ENCODE data around the gene ARHGEF6.

ARHGEF6 gene

DNA sequence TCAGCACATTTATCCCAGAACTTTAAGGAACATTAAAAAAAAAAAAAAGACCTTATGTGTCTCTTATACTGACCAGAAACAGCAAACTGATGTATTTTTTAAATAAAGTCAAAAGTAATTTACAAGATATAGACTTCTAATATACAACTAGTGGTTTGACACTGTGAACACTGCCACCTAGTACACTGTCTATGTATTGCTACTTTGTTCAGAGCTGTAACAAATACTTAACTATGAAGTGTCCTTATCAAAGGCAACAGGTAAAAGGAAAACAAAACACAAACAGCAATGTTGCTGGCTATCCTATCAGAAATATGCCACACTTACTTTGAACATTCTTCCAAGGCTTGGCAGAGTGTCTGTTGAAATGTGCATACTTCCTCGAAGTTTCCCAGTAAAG, 72.4 kb downstream of the ARHGEF6 start:
- no peak overlapping the region for H3K4me3 ChIP-seq (ENCODE audit: low read depth, low read length)
- H3K36me3 ChIP-seq (replicated peaks) = no peaks in the 10 kb centered on the region
- DNase-seq = no peak
- in situ Hi-C loops (cut with HindIII; ENCODE audit: low pct_ligation_motif_present, low sequenced_read_pairs) = no loop called here
- H3K27me3 ChIP-seq (replicated peaks) = no peaks in the 10 kb centered on the region
- TF ChIP-seq, protein P1, sequence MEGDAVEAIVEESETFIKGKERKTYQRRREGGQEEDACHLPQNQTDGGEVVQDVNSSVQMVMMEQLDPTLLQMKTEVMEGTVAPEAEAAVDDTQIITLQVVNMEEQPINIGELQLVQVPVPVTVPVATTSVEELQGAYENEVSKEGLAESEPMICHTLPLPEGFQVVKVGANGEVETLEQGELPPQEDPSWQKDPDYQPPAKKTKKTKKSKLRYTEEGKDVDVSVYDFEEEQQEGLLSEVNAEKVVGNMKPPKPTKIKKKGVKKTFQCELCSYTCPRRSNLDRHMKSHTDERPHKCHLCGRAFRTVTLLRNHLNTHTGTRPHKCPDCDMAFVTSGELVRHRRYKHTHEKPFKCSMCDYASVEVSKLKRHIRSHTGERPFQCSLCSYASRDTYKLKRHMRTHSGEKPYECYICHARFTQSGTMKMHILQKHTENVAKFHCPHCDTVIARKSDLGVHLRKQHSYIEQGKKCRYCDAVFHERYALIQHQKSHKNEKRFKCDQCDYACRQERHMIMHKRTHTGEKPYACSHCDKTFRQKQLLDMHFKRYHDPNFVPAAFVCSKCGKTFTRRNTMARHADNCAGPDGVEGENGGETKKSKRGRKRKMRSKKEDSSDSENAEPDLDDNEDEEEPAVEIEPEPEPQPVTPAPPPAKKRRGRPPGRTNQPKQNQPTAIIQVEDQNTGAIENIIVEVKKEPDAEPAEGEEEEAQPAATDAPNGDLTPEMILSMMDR (IDR thresholded peaks at IDR 0.05; ENCODE audit: low read depth, low read length, missing control alignments) = peak; percentile 29
- H3K27ac ChIP-seq = no peak overlapping the region

DNA sequence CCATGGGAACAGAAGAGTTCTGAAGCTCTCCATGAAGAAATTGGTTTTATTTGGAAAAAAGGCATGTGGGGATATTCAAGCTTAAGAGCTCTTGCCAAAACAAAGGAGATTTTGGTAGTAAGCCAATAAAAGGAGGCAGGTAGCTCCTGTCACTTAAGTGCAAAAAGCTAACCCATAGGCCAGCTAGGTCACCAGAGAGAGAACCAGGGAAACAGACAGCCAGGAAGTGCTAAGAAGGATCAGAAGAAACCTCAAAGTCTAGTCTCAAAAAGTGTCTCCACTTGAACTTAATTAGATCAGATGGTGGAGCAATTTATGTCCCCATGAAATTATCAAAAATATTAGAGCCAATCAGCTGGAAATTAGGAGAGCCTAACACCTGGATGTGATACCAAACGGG, 83.6 kb downstream of the ARHGEF6 start:
- TF ChIP-seq, protein P1 (IDR thresholded peaks at IDR 0.05; ENCODE audit: low read depth, low read length, missing control alignments) = no peak
- H3K27me3 ChIP-seq (replicated peaks) = no peaks in the 10 kb centered on the region
- no peak for DNase-seq
- in situ Hi-C loops (cut with HindIII; ENCODE audit: low pct_ligation_motif_present, low sequenced_read_pairs) = no loop called here
- H3K36me3 ChIP-seq (replicated peaks) = no peaks in the 10 kb centered on the region
- no peak overlapping the region for H3K27ac ChIP-seq
- no peak overlapping the region for H3K4me3 ChIP-seq (ENCODE audit: low read depth, low read length)

DNA sequence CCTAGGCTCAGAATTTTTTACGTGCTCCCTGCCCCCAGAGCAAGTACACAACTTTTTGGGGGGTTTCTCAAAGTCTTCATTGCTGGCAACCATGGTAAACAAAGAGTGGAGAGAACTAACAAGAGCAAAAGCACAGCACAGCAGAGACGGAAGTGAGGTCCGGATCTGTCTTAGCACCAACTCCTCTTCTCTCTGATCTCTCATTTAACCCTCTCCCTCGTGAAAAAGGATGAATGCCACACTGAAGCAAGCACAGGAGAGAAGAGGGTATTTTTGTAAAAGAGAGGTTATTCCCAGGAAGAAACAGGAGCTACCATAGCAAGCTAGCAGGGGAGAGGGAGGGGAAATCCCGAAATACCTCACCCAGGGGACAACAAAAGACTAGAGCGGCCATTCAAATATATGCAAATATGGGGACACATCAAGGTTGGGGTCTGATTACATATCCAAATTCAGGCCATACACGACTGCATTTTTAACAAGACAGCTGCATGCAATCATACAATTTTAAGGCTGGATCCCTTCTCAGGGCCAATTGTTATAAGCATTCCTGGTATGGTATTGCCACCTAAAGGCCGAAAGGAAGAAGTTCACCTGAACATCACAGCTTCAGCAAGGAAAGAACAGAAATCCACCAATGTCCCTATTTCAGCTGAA, 86.2 kb downstream of the ARHGEF6 start:
- Histone ChIP-seq H3K27ac (no peak overlapping the region), H3K4me3 (ENCODE audit: low read depth, low read length) (no peak overlapping the region), H3K27me3 (replicated peaks) (no peaks in the 10 kb centered on the region), H3K36me3 (replicated peaks) (no peaks in the 10 kb centered on the region)
- in situ Hi-C loops (cut with HindIII; ENCODE audit: low pct_ligation_motif_present, low sequenced_read_pairs) = no loop called here
- TF ChIP-seq, protein P1 (IDR thresholded peaks at IDR 0.05; ENCODE audit: low read depth, low read length, missing control alignments) = peak; percentile 74
- peak; percentile 25 for DNase-seq

DNA sequence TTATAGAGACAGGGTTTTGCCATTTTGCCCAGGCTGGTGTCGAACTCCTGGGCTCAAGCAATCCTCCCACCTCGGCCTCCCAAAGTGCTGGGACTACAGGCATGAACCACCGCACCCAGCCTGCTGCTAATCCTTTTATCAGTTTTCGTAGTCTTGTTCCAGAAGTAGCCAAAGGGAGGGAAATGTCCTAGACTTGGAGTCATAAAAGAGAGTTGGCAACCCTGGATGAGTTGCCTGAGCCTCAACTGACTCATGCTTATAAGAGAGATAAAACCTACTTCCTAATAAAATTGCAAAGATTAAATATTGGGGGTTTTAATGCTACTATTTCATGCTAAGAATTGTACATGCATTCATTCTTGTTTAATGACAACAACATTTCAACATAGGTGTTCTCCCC, 88.5 kb downstream of the ARHGEF6 start:
- Histone ChIP-seq H3K27me3 (replicated peaks) (no peaks in the 10 kb centered on the region), H3K36me3 (replicated peaks) (no peaks in the 10 kb centered on the region), H3K4me3 (ENCODE audit: low read depth, low read length) (no peak overlapping the region), H3K27ac (no peak overlapping the region)
- in situ Hi-C loops (cut with HindIII; ENCODE audit: low pct_ligation_motif_present, low sequenced_read_pairs) = no loop called here
- DNase-seq = peak; percentile 14
- TF ChIP-seq, protein P1 (IDR thresholded peaks at IDR 0.05; ENCODE audit: low read depth, low read length, missing control alignments) = no peak

DNA sequence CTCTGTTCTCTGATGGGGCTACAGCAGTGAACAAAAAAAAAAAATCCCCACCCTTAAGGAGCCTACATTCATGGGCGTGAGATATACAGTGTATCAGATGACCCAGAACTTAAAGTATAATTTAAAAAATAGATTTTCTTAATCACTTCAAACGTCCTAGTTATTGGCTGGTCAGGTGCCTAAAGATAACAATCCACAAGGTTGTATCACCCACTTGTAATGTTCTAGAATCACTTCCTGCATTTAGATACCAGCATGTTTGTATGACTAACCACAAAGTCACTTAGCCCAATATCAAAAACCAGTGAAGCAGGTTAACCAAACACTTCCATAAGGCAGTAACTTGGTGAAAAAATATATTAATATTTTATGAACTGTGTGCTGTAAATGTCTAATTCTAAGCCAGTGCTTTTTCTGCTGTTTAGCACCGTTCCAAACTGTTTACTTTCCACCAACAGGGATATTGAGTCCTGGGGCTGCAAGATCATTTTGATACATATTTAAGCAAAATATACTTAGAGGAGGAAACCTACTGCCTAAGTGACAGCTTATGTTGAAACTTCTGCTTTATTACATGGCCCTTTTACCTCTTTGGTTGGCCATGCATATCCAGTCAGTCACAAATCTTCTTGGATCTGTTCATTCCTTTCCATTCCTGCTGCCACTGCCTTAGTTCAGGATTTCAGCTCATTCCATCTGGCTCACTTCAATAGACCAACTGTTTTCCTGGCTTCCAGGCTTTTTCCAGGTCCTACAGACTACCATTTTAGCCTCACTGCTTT, 89.5 kb downstream of the ARHGEF6 start:
- in situ Hi-C loops (cut with HindIII; ENCODE audit: low pct_ligation_motif_present, low sequenced_read_pairs) = no loop called here
- Histone ChIP-seq H3K27ac (no peak overlapping the region), H3K36me3 (replicated peaks) (no peaks in the 10 kb centered on the region), H3K27me3 (replicated peaks) (no peaks in the 10 kb centered on the region), H3K4me3 (ENCODE audit: low read depth, low read length) (no peak overlapping the region)
- no peak for DNase-seq
- TF ChIP-seq, protein P1 (IDR thresholded peaks at IDR 0.05; ENCODE audit: low read depth, low read length, missing control alignments) = no peak
